C4-2B (cell line): ENCODE measurements around the gene CBLL1.
A peak's percentile ranks its signal among the peaks of the same experiment; 100 is the strongest.

Experiments used
- H3K27ac ChIP-seq: fragments of 450-650 bp; 2 replicates; pipeline ENCODE4 v1.5.1; 2017
- CTCF ChIP-seq: fragments of 450-650 bp; conservative IDR thresholded peaks from 2 replicates; pipeline ENCODE4 v1.5.1; 2017; ENCODE audit warnings: mild to moderate bottlenecking
- ZFX ChIP-seq: fragments of 450-650 bp; IDR thresholded peaks from 2 replicates; pipeline ENCODE4 v1.6.1; 2017

The CBLL1 gene

GRCh38 chr7:107777702-107778101, 33.8 kb downstream of the CBLL1 start:
- no peak overlapping the region for H3K27ac ChIP-seq
- TF ChIP-seq CTCF (no peak), ZFX (no peak)

GRCh38 chr7:107778283-107778682, 34.3 kb downstream of the CBLL1 start:
- TF ChIP-seq ZFX = no peak
- TF ChIP-seq CTCF = no peak
- no peak overlapping the region for H3K27ac ChIP-seq

- no peak overlapping the region for H3K27ac ChIP-seq
- TF ChIP-seq ZFX = no peak
- TF ChIP-seq CTCF = no peak
Measured at GRCh38 chr7:107779647-107780099, 35.7 kb downstream of the CBLL1 start.

GRCh38 chr7:107782374-107782773, 38.4 kb downstream of the CBLL1 start:
- no peak overlapping the region for H3K27ac ChIP-seq
- TF ChIP-seq ZFX (no peak), CTCF (no peak)

- TF ChIP-seq CTCF (no peak), ZFX (no peak)
- H3K27ac ChIP-seq = no peak overlapping the region
Measured at GRCh38 chr7:107783648-107784047, 39.7 kb downstream of the CBLL1 start.

GRCh38 chr7:107785170-107785569, 41.2 kb downstream of the CBLL1 start:
- no peak overlapping the region for H3K27ac ChIP-seq
- TF ChIP-seq ZFX = no peak

- no peak for TF ChIP-seq ZFX
- peak overlapping the region; percentile 72; the same call in 1 of the 2 replicates for H3K27ac ChIP-seq
Measured at GRCh38 chr7:107785926-107786325, 42.0 kb downstream of the CBLL1 start.

GRCh38 chr7:107788216-107788615, 44.3 kb downstream of the CBLL1 start:
- H3K27ac ChIP-seq = no peak overlapping the region

More at GRCh38 chr7:107788216-107788615, 44.3 kb downstream of the CBLL1 start:
- TF ChIP-seq CTCF (no peak), ZFX (no peak)
